Erythroblast (primary cell): ENCODE measurements around the gene SF3B1.

ENCODE experiments used
- GATA1 ChIP-seq: IDR thresholded peaks from 2 replicates; pipeline ENCODE4 v1.6.1; 2011; ENCODE audit warnings: low read depth, mild to moderate bottlenecking, control low read depth, low read length, moderate library complexity
- POLR2A ChIP-seq: IDR thresholded peaks from 2 replicates; pipeline ENCODE4 v1.6.1; 2011; ENCODE audit warnings: mild to moderate bottlenecking, low read length

GRCh38 chr2:197461057-197461456 is 26.2 kb upstream of the SF3B1 start:
- TF ChIP-seq POLR2A (no peak), GATA1 (no peak)
